Lower leg skin (tissue), 3 donors: ENCODE measurements around the gene SCN3B.

ENCODE experiments used
- POLR2A ChIP-seq, 2 donors: fragments of 450-650 bp; IDR thresholded peaks; one replicate each; pipeline ENCODE4 v1.6.1; 2016 to 2017; ENCODE audit warnings: antibody characterized with exemption in 2 of 2, mild to moderate bottlenecking in 1 of 2, moderate library complexity in 1 of 2
- TF ChIP-seq, protein P1 (sequence below), 3 donors: fragments of 450-650 bp; IDR thresholded peaks; one replicate each; pipeline ENCODE4 v1.5.1; 2016; ENCODE audit warnings: antibody characterized with exemption in 3 of 3, mild to moderate bottlenecking in 3 of 3, moderate library complexity in 2 of 3

DNA sequence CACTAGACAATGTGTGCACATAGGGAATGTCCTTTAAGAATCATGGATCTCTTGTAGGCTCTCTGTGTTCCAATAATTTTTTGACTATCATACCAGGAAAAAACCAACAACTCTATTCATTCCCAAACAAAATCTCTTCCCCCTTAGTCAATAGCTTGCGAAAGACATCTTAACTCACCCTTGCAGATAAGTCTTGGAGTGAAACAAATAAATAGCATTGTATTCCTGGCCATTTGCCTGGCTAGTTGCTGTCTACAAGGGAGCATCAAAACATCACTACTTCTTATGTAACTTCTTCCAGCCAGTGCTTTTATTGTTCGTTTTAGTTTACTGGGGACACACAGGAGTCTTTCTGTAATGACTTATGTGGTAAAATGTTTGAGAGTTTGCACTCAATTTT is 29.4 kb downstream of the SCN3B start:
- TF ChIP-seq, protein P1, sequence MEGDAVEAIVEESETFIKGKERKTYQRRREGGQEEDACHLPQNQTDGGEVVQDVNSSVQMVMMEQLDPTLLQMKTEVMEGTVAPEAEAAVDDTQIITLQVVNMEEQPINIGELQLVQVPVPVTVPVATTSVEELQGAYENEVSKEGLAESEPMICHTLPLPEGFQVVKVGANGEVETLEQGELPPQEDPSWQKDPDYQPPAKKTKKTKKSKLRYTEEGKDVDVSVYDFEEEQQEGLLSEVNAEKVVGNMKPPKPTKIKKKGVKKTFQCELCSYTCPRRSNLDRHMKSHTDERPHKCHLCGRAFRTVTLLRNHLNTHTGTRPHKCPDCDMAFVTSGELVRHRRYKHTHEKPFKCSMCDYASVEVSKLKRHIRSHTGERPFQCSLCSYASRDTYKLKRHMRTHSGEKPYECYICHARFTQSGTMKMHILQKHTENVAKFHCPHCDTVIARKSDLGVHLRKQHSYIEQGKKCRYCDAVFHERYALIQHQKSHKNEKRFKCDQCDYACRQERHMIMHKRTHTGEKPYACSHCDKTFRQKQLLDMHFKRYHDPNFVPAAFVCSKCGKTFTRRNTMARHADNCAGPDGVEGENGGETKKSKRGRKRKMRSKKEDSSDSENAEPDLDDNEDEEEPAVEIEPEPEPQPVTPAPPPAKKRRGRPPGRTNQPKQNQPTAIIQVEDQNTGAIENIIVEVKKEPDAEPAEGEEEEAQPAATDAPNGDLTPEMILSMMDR (IDR thresholded peaks at IDR 0.05), result no peak
- TF ChIP-seq POLR2A (IDR thresholded peaks at IDR 0.05), result no peak
